Measurements from ENCODE around the gene ABCA10. TPM values are rescaled to one million over a fixed set of nuclear protein-coding genes. Genes with fewer than 3 reads are reported as not detected.

Gene ABCA10
- total RNA-seq, 4 donors from 2014 or later: 1.5 to 19.1 (median 10.3) TPM

GRCh38 chr17:69134112-69134511 is 94.5 kb downstream of the ABCA10 start:
- Histone ChIP-seq H3K4me3 (no peak overlapping the region), H3K9me3 (no peaks in the 10 kb centered on the region), H3K27me3 (no peaks in the 10 kb centered on the region), H3K27ac (no peak overlapping the region), H3K36me3 (peaks cover 19% of the 10 kb centered on the region), H3K4me1 (no peaks in the 10 kb centered on the region)
- DNase-seq (ENCODE audit: low spot score in 2 of 2): no peak
- no peak for TF ChIP-seq EP300 (IDR thresholded peaks at IDR 0.05)
- TF ChIP-seq, protein P1, sequence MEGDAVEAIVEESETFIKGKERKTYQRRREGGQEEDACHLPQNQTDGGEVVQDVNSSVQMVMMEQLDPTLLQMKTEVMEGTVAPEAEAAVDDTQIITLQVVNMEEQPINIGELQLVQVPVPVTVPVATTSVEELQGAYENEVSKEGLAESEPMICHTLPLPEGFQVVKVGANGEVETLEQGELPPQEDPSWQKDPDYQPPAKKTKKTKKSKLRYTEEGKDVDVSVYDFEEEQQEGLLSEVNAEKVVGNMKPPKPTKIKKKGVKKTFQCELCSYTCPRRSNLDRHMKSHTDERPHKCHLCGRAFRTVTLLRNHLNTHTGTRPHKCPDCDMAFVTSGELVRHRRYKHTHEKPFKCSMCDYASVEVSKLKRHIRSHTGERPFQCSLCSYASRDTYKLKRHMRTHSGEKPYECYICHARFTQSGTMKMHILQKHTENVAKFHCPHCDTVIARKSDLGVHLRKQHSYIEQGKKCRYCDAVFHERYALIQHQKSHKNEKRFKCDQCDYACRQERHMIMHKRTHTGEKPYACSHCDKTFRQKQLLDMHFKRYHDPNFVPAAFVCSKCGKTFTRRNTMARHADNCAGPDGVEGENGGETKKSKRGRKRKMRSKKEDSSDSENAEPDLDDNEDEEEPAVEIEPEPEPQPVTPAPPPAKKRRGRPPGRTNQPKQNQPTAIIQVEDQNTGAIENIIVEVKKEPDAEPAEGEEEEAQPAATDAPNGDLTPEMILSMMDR (IDR thresholded peaks at IDR 0.05): no peak
- TF ChIP-seq POLR2A (IDR thresholded peaks at IDR 0.05): no peak
- WGBS: 75% methylated on average over 3 of the region's 3 CpGs

- DNase-seq (ENCODE audit: low spot score in 2 of 2): no peak
- no peaks in the 10 kb centered on the region for H3K27me3 ChIP-seq
- TF ChIP-seq, protein P1 (IDR thresholded peaks at IDR 0.05): no peak
- TF ChIP-seq POLR2AphosphoS5 (IDR thresholded peaks at IDR 0.05) (no peak), POLR2A (IDR thresholded peaks at IDR 0.05) (no peak), EP300 (IDR thresholded peaks at IDR 0.05) (no peak)
- H3K4me3 ChIP-seq: no peak overlapping the region
- WGBS: 88% methylated on average over 6 of the region's 6 CpGs
- no peaks in the 10 kb centered on the region for H3K4me1 ChIP-seq
- H3K27ac ChIP-seq: no peak overlapping the region
- H3K36me3 ChIP-seq: peaks cover 15% of the 10 kb centered on the region
- no peaks in the 10 kb centered on the region for H3K9me3 ChIP-seq
These were observed 97.9 kb downstream of the ABCA10 start for GRCh38 chr17:69130627-69131296.

- WGBS: 91% methylated on average over 1 of the region's 1 CpG
- no peaks in the 10 kb centered on the region for H3K9me3 ChIP-seq
- peaks cover 4% of the 10 kb centered on the region for H3K4me1 ChIP-seq
- peaks cover 8% of the 10 kb centered on the region for H3K36me3 ChIP-seq
- no peak for TF ChIP-seq EP300 (IDR thresholded peaks at IDR 0.05)
- no peaks in the 10 kb centered on the region for H3K27me3 ChIP-seq
- no peak for DNase-seq (ENCODE audit: low spot score in 2 of 2)
- H3K4me3 ChIP-seq: no peak overlapping the region
- no peak overlapping the region for H3K27ac ChIP-seq
These were observed 105.0 kb downstream of the ABCA10 start for GRCh38 chr17:69123626-69124025.

- no peak overlapping the region for H3K4me3 ChIP-seq
- H3K9me3 ChIP-seq: no peaks in the 10 kb centered on the region
- H3K27ac ChIP-seq: no peak overlapping the region
- H3K36me3 ChIP-seq: peaks cover 8% of the 10 kb centered on the region
- no peaks in the 10 kb centered on the region for H3K27me3 ChIP-seq
- WGBS: 94% methylated on average over 5 of the region's 5 CpGs
- TF ChIP-seq EP300 (IDR thresholded peaks at IDR 0.05) (no peak), POLR2AphosphoS5 (IDR thresholded peaks at IDR 0.05) (no peak), POLR2A (IDR thresholded peaks at IDR 0.05) (no peak)
- TF ChIP-seq, protein P1 (IDR thresholded peaks at IDR 0.05): no peak
- peaks cover 6% of the 10 kb centered on the region for H3K4me1 ChIP-seq
- no peak for DNase-seq (ENCODE audit: low spot score in 2 of 2)
These were observed 106.6 kb downstream of the ABCA10 start for GRCh38 chr17:69122065-69122464.

- Histone ChIP-seq H3K36me3 (peaks cover 13% of the 10 kb centered on the region), H3K4me1 (peaks cover 6% of the 10 kb centered on the region), H3K9me3 (no peaks in the 10 kb centered on the region), H3K27ac (no peak overlapping the region), H3K4me3 (no peak overlapping the region), H3K27me3 (no peaks in the 10 kb centered on the region)
- TF ChIP-seq EP300 (IDR thresholded peaks at IDR 0.05) (no peak), POLR2A (IDR thresholded peaks at IDR 0.05) (no peak), POLR2AphosphoS5 (IDR thresholded peaks at IDR 0.05) (no peak)
- TF ChIP-seq, protein P1 (IDR thresholded peaks at IDR 0.05): no peak
- no peak for DNase-seq (ENCODE audit: low spot score in 2 of 2)
- 56% methylated on average over 2 of the region's 2 CpGs for WGBS
These were observed 110.5 kb downstream of the ABCA10 start for GRCh38 chr17:69117855-69118784.
